PFSK-1 (cell line): Measurements from ENCODE around the gene UBE2Q1.

Experiments used
- FOXP2 ChIP-seq: optimal IDR thresholded peaks from 2 replicates; pipeline ENCODE3; 2011; ENCODE audit warnings: borderline replicate concordance, control low read depth, inconsistent platforms; ENCODE audit not compliant: insufficient read depth; ENCODE audit errors: extremely low read length, extremely low read depth
- POLR2AphosphoS5 ChIP-seq: IDR thresholded peaks from 2 replicates; pipeline ENCODE4 v1.6.1; 2012; ENCODE audit warnings: low read depth, mild to moderate bottlenecking, control low read depth, low read length, moderate library complexity
- SIN3A ChIP-seq: IDR thresholded peaks from 2 replicates; pipeline ENCODE4 v1.6.1; 2012; ENCODE audit warnings: mild to moderate bottlenecking, low read length, moderate library complexity, borderline replicate concordance; ENCODE audit not compliant: insufficient read depth
- TAF1 ChIP-seq: IDR thresholded peaks from 2 replicates; pipeline ENCODE4 v1.6.1; 2012; ENCODE audit warnings: low read length, control low read depth, borderline replicate concordance; ENCODE audit not compliant: insufficient read depth
- TF ChIP-seq, protein P1 (sequence below), 2 experiments: IDR thresholded peaks; 2 replicates each; pipeline versions ENCODE4 v1.6.1 to v1.8.0; 2011 to 2012; ENCODE audit warnings: low read depth in 2 of 2, low read length in 2 of 2, control low read depth in 1 of 2, inconsistent platforms in 1 of 2, mild to moderate bottlenecking in 1 of 2, moderate library complexity in 1 of 2; ENCODE audit not compliant: insufficient read depth in 1 of 2

Gene UBE2Q1

GRCh38 chr1:154568157-154568815 lies 9.8 kb upstream of the UBE2Q1 start:
- TF ChIP-seq TAF1 (no peak), FOXP2 (no peak), POLR2AphosphoS5 (no peak), SIN3A (no peak)
- TF ChIP-seq, protein P1, sequence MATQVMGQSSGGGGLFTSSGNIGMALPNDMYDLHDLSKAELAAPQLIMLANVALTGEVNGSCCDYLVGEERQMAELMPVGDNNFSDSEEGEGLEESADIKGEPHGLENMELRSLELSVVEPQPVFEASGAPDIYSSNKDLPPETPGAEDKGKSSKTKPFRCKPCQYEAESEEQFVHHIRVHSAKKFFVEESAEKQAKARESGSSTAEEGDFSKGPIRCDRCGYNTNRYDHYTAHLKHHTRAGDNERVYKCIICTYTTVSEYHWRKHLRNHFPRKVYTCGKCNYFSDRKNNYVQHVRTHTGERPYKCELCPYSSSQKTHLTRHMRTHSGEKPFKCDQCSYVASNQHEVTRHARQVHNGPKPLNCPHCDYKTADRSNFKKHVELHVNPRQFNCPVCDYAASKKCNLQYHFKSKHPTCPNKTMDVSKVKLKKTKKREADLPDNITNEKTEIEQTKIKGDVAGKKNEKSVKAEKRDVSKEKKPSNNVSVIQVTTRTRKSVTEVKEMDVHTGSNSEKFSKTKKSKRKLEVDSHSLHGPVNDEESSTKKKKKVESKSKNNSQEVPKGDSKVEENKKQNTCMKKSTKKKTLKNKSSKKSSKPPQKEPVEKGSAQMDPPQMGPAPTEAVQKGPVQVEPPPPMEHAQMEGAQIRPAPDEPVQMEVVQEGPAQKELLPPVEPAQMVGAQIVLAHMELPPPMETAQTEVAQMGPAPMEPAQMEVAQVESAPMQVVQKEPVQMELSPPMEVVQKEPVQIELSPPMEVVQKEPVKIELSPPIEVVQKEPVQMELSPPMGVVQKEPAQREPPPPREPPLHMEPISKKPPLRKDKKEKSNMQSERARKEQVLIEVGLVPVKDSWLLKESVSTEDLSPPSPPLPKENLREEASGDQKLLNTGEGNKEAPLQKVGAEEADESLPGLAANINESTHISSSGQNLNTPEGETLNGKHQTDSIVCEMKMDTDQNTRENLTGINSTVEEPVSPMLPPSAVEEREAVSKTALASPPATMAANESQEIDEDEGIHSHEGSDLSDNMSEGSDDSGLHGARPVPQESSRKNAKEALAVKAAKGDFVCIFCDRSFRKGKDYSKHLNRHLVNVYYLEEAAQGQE (IDR thresholded peaks at IDR 0.05; ENCODE audit: insufficient read depth in 1 of 2, low read depth in 2 of 2, low read length in 2 of 2), result no peak

DNA sequence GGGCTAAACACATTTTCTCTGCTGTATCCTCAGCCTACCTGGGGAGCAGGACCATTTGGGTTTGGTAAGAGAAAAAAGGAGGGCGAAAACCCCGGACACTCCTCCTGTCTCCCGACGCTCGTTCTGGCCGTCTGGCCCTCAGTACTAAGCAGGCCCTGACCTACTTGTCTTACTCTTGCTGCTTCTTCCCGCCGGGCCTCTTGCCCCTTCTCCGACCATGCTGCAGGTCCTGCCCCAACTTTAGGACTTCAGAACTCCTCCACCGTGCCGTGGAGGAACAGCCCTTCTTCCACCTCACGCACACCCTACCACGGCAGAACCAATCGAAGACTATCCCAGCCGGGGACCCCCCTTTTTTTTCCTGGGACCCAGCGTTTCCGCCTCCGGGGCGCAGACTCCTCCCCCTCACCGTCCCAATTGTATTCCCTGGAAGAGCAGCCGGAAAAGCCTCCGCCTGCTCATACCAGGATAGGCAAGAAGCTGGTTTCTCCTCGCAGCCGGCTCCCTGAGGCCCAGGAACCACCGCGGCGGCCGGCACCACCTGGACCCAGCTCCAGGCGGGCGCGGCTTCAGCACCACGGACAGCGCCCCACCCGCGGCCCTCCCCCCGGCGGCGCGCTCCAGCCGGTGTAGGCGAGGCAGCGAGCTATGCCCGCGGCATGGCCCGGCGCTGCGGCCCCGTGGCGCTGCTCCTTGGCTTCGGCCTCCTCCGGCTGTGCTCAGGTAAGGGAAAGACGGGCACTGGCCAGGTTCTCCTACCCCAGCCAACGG lies 9.1 kb upstream of the UBE2Q1 start, which contains the start of gene CHRNB2:
CHRNB2 (plus strand) TSS at position 393 of the 771 bp plus-strand sequence; CDS start at position 660, 267 bp downstream.
- TF ChIP-seq TAF1 (no peak), FOXP2 (peak; percentile 57), POLR2AphosphoS5 (no peak), SIN3A (peak; percentile 89; the same call in 1 of the 2 replicates)
- TF ChIP-seq, protein P1 (IDR thresholded peaks at IDR 0.05; ENCODE audit: insufficient read depth in 1 of 2, low read depth in 2 of 2, low read length in 2 of 2), result peak; percentile 96 to 100

DNA sequence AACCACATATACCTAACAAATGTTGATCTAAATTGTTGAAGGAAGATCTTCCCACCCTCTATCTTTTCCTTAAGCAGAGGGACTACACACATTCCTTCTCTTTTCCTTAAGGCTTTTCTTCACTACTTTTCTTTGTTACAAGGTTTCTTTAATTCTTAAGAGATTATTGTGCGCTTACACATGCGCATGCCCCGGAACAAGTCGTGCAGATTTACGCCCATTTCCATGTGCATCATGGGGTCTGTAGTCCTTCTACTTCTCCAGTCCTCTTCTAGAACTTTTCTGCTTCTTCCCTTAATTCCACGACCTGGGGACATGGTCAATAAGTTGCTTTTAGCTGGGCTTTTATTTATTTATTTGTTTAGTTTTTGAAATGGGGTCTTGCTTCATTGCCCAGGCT lies 7.4 kb upstream of the UBE2Q1 start:
- TF ChIP-seq SIN3A (no peak), FOXP2 (no peak)

DNA sequence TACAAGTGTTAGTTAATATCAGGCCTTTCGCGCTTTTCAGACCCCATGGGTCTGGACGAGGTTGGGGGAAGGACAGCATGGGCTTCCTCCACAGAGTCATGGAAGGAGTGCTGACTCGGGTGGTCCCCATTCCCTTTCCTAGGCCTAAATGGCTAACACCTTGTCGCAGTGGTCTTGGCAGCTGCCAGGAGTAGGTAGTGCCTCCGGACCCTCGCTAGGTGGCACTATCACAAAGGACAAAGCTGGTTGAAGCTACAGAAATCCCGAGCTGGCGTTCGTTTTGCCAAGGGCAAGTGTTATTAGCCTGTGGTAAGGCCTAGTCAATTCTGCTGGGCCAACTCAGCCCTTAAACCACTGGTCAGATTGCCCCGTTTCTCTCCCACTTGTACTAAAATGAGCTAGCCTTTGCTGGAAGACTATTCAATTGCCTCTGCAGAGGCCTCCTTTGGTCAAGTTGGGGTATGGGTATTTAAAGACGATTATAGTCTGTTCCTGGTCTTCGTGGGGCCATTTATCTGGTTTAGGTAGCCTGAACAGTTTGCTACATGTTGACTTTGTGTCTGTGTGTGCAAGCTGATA lies 1.1 kb upstream of the UBE2Q1 start:
- TF ChIP-seq SIN3A (no peak), TAF1 (no peak), FOXP2 (no peak), POLR2AphosphoS5 (no peak)
- TF ChIP-seq, protein P1 (IDR thresholded peaks at IDR 0.05; ENCODE audit: insufficient read depth in 1 of 2, low read depth in 2 of 2, low read length in 2 of 2), result peak; percentile 49 to 64; a peak in 2 of 4 replicates

- TF ChIP-seq, protein P1 (IDR thresholded peaks at IDR 0.05; ENCODE audit: insufficient read depth in 1 of 2, low read depth in 2 of 2, low read length in 2 of 2), result no peak
- TF ChIP-seq FOXP2 (peak; percentile 99), SIN3A (peak; percentile 74), TAF1 (peak; percentile 41; the same call in 1 of the 2 replicates), POLR2AphosphoS5 (peak; percentile 66)
Measured at GRCh38 chr1:154558720-154559465, 431 bp upstream of the UBE2Q1 start.
